HG02642 (cell line): ENCODE data around the gene SENP1.

ENCODE experiments used
- ATAC-seq: cut with Tn5 transposase; IDR thresholded peaks from one replicate; pipeline ENCODE4 v1.9.1; 2021; ENCODE audit warnings: mild to moderate bottlenecking; ENCODE audit not compliant: unreplicated experiment, poor library complexity

SENP1 gene

GRCh38 chr12:48069241-48069640 is 36.6 kb downstream of the SENP1 start:
- ATAC-seq, result no peak

- ATAC-seq, result no peak
These were observed 37.4 kb downstream of the SENP1 start for GRCh38 chr12:48068457-48068856.

DNA sequence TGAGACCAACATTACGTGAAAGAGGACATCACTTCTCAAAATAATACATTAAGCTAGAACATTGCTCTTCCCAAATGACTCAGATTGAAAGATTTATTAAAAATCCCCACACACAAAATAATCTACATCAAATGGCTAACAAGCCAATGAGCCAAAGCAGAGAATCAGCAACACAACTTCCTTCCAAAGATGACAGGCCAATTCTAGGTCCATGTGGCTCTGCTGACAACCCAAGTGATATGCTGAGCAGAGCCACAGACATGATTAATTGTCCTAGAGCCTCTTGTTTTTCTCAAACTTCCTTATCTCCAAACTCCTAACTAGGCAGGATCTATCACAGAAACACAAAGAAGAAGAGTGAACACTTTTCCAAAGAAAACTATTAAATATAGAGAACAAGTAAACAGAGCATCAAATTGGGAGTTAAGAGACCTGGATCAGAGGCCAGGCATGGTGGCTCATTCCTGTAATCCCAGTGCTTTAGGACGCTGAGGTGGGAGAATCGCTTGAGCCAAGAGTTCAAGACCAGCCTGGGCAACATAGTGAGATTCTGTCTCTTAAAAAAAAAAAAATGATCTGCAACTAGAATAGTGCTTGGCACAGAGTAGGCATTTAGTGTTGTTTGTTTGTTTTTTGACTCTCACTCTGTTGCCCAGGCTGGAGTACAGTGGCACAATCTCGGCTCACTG is 38.5 kb downstream of the SENP1 start:
- ATAC-seq, result no peak

- no peak for ATAC-seq
These were observed 40.8 kb downstream of the SENP1 start for GRCh38 chr12:48065041-48065440.

- no peak for ATAC-seq
These were observed 42.3 kb downstream of the SENP1 start for GRCh38 chr12:48063530-48063929.

DNA sequence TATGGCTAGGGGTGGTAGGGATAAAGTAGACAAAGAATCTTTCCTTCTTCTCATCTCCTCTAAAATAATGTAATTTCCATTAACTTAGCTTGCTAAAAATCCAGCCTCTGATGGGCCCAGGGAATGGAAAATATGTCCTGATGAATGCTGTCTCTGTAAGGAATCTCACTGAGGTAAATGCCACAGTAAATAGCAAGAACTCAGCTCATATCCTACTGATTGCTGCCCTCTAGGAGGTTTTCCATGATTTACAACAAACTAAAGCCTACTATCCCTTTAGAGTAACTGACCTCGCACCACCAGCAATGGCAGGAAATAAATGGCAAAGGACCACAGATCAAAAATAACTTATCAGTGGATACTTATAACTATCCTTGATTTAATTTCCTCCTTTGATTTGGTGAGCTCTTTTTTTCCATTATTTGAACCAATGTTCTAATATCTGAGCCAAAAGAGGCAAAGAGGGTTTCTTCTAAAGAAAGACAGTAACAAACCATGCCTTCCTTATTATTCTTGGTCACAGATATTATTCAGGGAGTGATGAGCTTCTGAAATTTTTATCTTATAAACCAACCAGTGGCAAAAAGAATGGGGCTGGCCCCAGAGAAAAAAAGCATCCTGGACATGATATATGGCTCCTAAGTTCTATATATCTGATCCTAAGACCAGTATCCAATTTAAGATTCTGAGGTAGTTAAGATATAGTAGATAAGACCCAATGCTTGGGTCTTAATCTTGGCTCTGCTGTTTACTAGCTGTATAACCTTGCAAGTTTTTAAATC is 43.8 kb downstream of the SENP1 start:
- ATAC-seq, result no peak

DNA sequence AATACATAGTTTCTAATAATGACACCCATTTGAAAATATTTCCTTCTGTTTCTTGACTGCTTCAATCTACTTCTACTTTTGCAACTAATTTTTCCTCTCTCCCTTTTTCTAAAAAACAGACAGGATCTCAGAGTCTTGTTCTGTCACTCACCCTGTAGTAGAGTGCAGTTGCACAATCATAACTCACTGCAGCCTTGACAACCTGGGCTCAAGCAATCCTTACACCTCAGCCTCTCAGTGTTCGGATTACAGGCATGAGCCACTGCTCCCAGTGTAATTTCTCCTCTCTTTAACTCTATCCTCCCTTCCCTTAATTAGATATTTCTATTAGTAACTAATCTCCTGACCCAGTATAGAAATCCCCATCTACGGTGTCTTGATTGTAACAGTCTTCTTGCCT is 45.4 kb downstream of the SENP1 start:
- no peak for ATAC-seq

GRCh38 chr12:48058771-48059170 is 47.1 kb downstream of the SENP1 start:
- ATAC-seq, result no peak

DNA sequence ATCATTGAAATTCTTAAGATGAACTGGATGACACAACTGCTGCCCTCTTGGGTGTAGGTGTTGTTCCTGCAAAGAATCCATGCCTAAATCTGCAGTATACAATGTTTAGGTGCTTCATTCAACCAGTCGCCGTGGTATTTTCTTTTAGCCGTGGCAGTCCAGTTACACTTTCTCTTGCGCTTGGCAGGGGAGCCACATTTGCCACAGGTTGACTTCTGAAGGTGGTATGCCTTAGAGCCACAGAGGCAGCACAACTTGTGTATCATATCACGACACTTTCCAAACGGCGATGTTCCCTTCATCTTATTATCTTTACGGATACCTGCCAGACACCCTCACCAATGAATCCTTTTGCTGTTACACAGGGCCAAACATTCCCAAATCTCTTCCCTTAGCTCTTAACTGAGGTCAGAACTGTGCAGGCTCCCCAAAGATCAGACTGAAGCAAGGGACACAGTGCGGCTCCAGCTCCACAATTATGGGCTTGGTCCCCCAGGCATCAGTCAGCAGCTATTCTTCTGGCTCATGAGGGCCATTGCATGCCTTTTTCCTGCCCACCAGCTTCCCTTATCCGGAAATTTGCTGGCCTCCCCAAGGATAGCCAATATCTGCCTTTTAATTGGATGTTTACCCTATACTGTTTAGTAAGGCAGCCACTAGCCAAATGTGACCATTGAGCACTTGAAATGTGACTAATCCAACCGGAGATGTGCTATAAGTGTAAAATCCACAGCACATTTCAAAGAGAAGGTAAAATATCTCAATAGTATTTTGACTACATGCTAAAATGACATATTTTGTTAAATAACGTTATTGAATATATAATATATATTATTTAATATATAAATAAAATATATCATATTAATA is 50.7 kb downstream of the SENP1 start:
- no peak for ATAC-seq

DNA sequence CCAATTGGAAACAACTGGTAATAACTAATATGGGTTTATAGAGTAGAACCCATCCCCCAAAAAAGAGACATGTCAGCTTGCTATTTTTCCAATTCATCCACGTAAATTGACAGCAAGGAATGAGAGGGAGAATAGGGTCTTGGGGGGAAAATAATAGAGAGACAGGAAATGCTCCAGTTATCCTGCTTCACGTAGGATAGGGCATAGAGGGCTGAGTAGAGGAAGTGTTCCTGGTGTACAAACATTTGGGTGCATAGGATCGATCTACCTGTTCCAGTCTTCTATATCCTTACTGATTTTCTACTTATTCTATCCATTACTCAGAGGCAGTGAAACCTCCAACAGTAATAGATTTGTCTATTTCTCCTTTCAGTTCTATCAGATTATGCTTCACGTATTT is 52.0 kb downstream of the SENP1 start:
- ATAC-seq, result no peak

GRCh38 chr12:48053122-48053521 is 52.8 kb downstream of the SENP1 start:
- ATAC-seq, result no peak

GRCh38 chr12:48051681-48052080 is 54.2 kb downstream of the SENP1 start:
- no peak for ATAC-seq

GRCh38 chr12:48050174-48050573 is 55.7 kb downstream of the SENP1 start:
- ATAC-seq, result no peak

DNA sequence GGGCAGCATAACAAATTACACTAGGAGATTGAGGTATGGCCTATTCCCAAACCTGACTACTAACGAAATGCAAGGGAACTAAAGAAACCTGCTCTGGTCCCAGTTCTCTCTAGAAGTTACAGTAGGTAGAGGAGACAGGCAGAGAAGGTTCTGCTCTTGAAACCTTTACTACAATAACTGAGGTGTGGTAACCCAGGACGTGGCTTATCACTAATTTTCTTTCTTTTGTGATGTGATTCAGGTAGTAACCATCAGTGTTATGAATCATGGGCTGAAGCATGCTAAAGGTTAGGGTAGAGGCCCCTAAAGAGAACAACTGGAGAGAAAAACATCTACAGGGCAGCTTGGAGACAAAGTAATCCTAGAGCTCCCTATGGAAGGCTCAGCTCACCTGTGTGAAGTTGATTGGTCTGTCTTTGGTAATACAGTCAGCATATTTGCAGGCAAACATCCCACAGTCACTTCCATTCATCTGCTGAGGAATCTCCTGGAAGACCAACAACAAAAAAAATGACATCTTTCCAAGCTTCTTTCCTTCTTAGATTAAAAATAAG is 59.8 kb downstream of the SENP1 start:
- no peak for ATAC-seq

- no peak for ATAC-seq
These were observed 60.6 kb downstream of the SENP1 start for GRCh38 chr12:48045061-48045846.

- no peak for ATAC-seq
These were observed 61.5 kb downstream of the SENP1 start for GRCh38 chr12:48044396-48044795.

GRCh38 chr12:48043771-48044170 is 62.1 kb downstream of the SENP1 start:
- ATAC-seq, result no peak

DNA sequence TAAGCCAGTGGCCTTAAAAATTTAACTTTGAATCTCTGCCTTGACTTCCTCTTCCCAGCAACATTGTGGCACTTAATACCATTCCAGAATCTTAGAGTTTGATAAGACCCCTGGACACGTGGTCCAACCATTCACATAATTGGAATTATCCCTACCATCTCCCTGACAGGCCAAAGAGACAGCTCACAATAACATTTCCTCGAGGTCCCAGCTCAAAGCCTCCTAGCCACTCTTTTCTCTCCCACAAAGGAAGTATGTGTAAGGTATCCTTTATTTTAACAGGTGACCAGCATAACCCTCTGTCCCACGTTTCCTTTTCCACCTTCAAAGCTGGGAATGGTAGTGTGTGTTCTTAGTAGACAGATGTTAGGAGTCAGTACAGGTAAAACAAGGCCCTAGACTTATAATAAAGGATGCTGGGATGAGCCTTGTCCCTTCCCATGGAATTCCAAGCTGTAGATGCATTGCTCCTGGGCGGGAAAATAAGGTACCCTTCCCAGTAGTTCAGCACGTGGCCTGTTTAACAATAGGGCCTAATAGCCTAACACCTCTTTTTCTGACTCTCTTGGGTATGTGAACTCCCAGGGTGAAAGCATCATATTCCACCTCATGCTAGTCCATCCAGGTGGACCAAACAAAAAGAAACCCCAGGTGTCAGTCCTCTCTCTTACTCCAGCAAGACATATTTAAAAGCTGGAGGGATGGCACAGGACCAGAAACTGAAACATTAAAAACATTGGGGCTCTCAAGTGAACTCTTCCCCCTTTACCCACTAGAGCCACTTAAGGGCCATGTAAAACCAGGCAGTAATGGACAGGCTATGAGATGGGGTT is 64.1 kb downstream of the SENP1 start:
- no peak for ATAC-seq

GRCh38 chr12:48040354-48040753 is 65.5 kb downstream of the SENP1 start:
- no peak for ATAC-seq
